T-helper 9 cell (primary cell): ENCODE results near the gene CETN2.
"Not testable (repeated sequence)": the region's sequence is repeated elsewhere in the genome, so short reads cannot be mapped to it uniquely, and the experiment has no call there.

Experiments
- DNase-seq: peaks from one replicate; pipeline ENCODE4 v3.0.0-alpha.2; 2020

CETN2 gene

GRCh38 chrX:152831391-152831790 is 834 bp upstream of the CETN2 start:
- DNase-seq = no peak

DNA sequence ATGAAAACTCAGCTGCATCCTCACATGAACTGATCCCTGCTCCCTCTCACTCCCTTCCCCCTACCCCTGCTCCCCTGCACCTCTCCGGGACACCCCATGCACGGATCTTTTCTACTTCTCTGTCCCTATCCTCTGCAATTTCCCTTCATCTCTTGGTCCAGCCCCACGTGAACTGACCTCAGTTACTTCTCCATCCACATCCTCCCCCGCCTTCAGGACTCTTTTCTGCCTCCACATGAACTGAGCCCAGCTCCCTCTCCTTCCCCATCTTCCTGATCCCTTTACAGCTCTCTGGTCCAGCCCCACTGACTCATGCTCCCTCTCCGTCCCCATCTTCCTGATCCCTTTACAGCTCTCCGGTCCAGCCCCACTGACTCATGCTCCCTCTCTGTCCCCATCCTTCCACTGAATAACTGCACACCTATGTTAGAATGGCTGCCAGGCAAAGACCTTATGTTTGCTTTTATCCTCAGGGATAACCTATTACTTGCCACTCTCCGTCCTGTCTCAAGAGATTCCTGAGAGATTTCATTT is 5.6 kb downstream of the CETN2 start:
- DNase-seq = no peak

DNA sequence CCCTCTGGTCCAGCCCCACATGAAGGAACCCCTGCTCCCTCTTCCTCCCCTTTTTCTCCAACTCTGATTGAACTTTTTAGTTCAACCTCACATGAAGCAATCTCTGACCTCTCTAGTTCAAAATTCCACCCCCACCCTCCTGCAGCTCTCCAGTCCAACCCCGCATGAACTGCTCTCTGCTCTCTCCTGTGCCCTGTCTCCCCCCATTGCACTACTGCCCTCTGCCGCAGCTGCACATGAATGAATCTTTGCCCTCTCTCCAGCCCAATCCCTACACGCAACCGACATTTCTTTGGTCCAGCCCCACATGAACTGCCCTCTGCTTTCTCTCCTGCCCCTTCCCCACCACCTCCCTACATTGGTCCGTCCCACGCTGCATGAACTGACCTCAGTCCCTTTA is 6.9 kb downstream of the CETN2 start:
- DNase-seq = no peak

GRCh38 chrX:152822383-152823086 is 8.0 kb downstream of the CETN2 start:
- no peak for DNase-seq

DNA sequence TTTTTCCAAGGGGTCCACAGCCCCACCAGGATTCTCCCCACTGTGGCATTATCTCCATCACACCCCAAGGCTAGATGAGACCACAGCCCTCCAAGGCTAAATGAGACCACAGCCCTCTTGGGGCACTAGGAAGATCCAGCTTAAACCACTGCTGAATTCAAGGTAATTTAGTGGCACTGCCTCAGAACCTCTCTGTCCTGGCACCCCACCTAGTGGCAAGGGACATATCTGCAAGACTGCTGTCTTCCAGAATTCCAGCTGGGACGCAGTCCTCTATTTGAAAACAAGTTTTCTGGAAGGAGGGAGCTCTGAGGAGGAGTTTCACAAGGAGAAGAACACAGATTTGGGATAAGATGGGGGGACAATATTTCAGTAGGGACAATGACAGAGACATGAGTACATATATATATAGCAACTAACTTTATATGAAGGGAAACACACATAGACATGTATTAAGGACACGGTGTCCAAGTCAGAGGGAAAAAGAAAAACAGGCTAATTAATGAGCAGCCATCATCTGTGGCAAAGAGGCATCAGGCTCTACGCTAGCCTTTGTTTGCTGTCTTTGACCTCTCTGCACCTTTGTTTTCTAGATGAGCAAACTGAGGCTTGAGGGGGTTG is 9.3 kb downstream of the CETN2 start:
- DNase-seq = no peak

- no peak for DNase-seq
Measured at GRCh38 chrX:152819732-152820131, 10.8 kb downstream of the CETN2 start.

DNA sequence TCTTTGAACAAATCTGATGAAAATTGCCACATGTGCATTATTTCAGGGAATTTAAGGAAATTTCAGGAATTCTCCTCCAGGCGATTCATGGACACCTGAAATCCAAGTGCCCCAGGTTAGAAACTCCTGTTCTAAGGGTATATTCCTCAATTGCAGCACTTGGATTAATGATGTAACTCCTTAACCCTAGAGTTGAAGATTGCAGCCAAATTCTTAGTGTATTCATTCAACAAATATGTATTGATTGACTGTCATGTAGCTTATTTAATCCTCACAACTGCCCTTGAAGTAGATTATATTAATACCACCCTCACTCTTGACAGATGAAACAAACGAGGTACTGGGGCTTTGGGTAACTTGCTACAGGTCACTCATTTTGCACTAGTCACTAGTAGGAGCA is 11.3 kb downstream of the CETN2 start:
- DNase-seq = no peak

- DNase-seq = no peak
Measured at GRCh38 chrX:152818356-152818755, 12.2 kb downstream of the CETN2 start.

- DNase-seq = no peak
Measured at GRCh38 chrX:152817078-152817764, 13.3 kb downstream of the CETN2 start.

- no peak for DNase-seq
Measured at GRCh38 chrX:152814048-152814447, 16.5 kb downstream of the CETN2 start.

- no peak for DNase-seq
Measured at GRCh38 chrX:152813206-152813605, 17.4 kb downstream of the CETN2 start.

GRCh38 chrX:152810403-152810802 is 20.2 kb downstream of the CETN2 start:
- no peak for DNase-seq

DNA sequence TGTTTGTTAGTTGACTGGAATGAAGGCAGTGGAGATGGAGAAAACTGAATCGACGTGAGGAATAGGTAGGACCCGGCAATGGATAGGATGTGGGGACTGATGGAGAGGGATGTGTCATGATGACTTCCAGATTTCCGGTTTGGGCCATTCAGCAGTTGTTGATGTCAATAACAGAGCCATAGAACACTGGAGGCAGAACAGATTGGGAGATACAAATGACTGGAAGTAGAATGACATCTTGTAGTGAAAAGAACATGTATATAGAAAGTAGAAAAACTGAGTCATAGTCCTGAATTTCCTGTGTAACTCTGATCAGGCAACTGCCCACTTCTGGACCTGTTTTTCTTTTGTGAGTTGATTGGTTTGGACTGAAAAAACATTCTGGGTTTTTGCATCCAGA is 24.5 kb downstream of the CETN2 start:
- DNase-seq = no peak

DNA sequence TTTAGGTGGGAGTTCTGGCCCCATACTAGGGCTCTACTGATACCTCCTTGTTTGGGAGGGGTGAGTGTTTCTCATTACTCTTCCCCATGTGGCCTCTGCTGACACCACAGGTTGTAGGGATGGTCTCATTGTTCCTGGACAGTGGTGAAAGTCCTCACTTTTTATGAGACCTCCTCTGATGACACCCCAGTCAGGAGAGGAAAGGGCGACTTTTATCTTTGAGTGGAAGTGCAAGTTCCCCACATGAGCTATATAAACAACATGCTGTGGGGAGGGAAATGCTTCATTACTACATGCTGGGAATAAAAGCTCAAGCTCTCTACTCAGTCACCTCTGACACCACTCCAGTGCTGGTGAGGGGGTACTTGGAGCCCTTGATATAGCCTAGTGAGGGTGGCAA is 31.6 kb downstream of the CETN2 start:
- DNase-seq = no peak

GRCh38 chrX:152787062-152787461 is 43.5 kb downstream of the CETN2 start:
- not testable (repeated sequence) for DNase-seq
